Erythroblast (primary cell): ENCODE results near the gene GRM2.

ENCODE experiments used
- DNase-seq, 2 experiments: peaks; one replicate each; lab custom pipeline; 2025; lab: John Stamatoyannopoulos, UW
- GATA1 ChIP-seq: IDR thresholded peaks from 2 replicates; pipeline ENCODE4 v1.6.1; 2011; ENCODE audit warnings: low read depth, mild to moderate bottlenecking, control low read depth, low read length, moderate library complexity
- POLR2A ChIP-seq: IDR thresholded peaks from 2 replicates; pipeline ENCODE4 v1.6.1; 2011; ENCODE audit warnings: mild to moderate bottlenecking, low read length

The GRM2 gene

GRCh38 chr3:51715977-51716294, 9.1 kb downstream of the GRM2 start:
- TF ChIP-seq POLR2A (no peak), GATA1 (no peak)
- DNase-seq: no peak

- DNase-seq: no peak
Measured at GRCh38 chr3:51716805-51717204, 9.9 kb downstream of the GRM2 start.

GRCh38 chr3:51717446-51717845, 10.6 kb downstream of the GRM2 start:
- TF ChIP-seq POLR2A: no peak
- TF ChIP-seq GATA1: no peak
- no peak for DNase-seq

More at GRCh38 chr3:51716805-51717204, 9.9 kb downstream of the GRM2 start:
- no peak for TF ChIP-seq POLR2A
- no peak for TF ChIP-seq GATA1

- no peak for TF ChIP-seq GATA1
- TF ChIP-seq POLR2A: no peak
- DNase-seq: no peak
Measured at GRCh38 chr3:51717947-51718346, 11.1 kb downstream of the GRM2 start.

- TF ChIP-seq POLR2A (no peak), GATA1 (no peak)
- peak; percentile 69 to 73 for DNase-seq
Measured at GRCh38 chr3:51718547-51719409, 11.9 kb downstream of the GRM2 start.

- DNase-seq: no peak
- TF ChIP-seq GATA1: no peak
Measured at GRCh38 chr3:51719410-51720025, 12.7 kb downstream of the GRM2 start.

GRCh38 chr3:51720292-51721061, 13.6 kb downstream of the GRM2 start:
- TF ChIP-seq GATA1: no peak
- no peak for TF ChIP-seq POLR2A
- DNase-seq: no peak

GRCh38 chr3:51721062-51721745, 14.3 kb downstream of the GRM2 start:
- no peak for DNase-seq
- no peak for TF ChIP-seq GATA1
- TF ChIP-seq POLR2A: no peak

- DNase-seq: peak; percentile 13 to 18
- TF ChIP-seq GATA1: no peak
- TF ChIP-seq POLR2A: no peak
Measured at GRCh38 chr3:51722362-51722761, 15.5 kb downstream of the GRM2 start.

- DNase-seq: no peak
- TF ChIP-seq GATA1 (no peak), POLR2A (no peak)
Measured at GRCh38 chr3:51727500-51727899, 20.6 kb downstream of the GRM2 start.

GRCh38 chr3:51729042-51729633, 22.3 kb downstream of the GRM2 start:
- DNase-seq: no peak
- TF ChIP-seq POLR2A (no peak), GATA1 (no peak)

GRCh38 chr3:51733859-51734571, 27.1 kb downstream of the GRM2 start:
- no peak for TF ChIP-seq GATA1
- no peak for TF ChIP-seq POLR2A
- DNase-seq: no peak

- DNase-seq: no peak
- no peak for TF ChIP-seq GATA1
- no peak for TF ChIP-seq POLR2A
Measured at GRCh38 chr3:51734572-51734907, 27.7 kb downstream of the GRM2 start.
